GM06990 (cell line): ENCODE measurements around the gene PRKG2.

Source experiments
- DNase-seq: peaks from one replicate; pipeline ENCODE4 v3.0.0-alpha.2; 2011; ENCODE audit not compliant: insufficient read length; ENCODE audit errors: extremely low read depth
- H3K27me3 ChIP-seq: replicated peaks from 2 replicates; pipeline ENCODE4 v1.6.0; 2011; ENCODE audit warnings: low read length; ENCODE audit not compliant: control insufficient read depth, insufficient read depth
- H3K36me3 ChIP-seq: 2 replicates; pipeline ENCODE4 v1.5.1; 2011; ENCODE audit warnings: low read length; ENCODE audit not compliant: control insufficient read depth, insufficient read depth
- H3K4me3 ChIP-seq: replicated peaks from 2 replicates; pipeline ENCODE4 v1.5.1; 2011; ENCODE audit warnings: low read depth, mild to moderate bottlenecking, control low read depth, low read length
- CTCF ChIP-seq: IDR thresholded peaks from 2 replicates; pipeline ENCODE4 v1.5.1; 2011; ENCODE audit warnings: low read length, control low read depth, mild to moderate bottlenecking, inconsistent platforms; ENCODE audit not compliant: insufficient read depth, poor library complexity, severe bottlenecking

Gene PRKG2

GRCh38 chr4:81149976-81150375, 65.0 kb downstream of the PRKG2 start:
- no peaks in the 10 kb centered on the region for H3K36me3 ChIP-seq

GRCh38 chr4:81148576-81148975, 66.4 kb downstream of the PRKG2 start:
- Histone ChIP-seq H3K4me3 (no peak overlapping the region), H3K27me3 (no peaks in the 10 kb centered on the region), H3K36me3 (no peaks in the 10 kb centered on the region)
- DNase-seq, result no peak
- no peak for TF ChIP-seq CTCF

More at GRCh38 chr4:81149976-81150375, 65.0 kb downstream of the PRKG2 start:
- DNase-seq, result no peak
- TF ChIP-seq CTCF, result no peak
- Histone ChIP-seq H3K27me3 (no peaks in the 10 kb centered on the region), H3K4me3 (no peak overlapping the region)

DNA sequence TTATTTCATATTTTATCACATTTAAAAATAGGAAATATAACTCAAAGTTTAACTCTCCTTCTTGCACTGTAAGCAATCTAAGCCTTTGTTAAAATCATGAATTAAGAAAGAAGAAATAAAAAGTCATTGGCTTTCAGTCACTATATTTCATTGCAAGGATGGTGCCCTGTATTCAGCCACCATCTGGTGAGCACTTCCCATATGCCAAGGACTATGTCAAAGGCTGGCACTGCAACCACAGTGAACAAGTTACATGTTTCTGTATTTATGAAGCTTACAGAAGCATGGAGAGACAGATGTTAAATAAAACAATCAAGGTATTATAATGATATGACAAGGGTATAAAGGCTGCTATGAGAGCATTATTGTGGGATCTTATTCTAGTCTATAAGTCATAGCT, 68.6 kb downstream of the PRKG2 start:
- no peak for DNase-seq
- Histone ChIP-seq H3K4me3 (no peak overlapping the region), H3K27me3 (no peaks in the 10 kb centered on the region), H3K36me3 (no peaks in the 10 kb centered on the region)
- no peak for TF ChIP-seq CTCF

DNA sequence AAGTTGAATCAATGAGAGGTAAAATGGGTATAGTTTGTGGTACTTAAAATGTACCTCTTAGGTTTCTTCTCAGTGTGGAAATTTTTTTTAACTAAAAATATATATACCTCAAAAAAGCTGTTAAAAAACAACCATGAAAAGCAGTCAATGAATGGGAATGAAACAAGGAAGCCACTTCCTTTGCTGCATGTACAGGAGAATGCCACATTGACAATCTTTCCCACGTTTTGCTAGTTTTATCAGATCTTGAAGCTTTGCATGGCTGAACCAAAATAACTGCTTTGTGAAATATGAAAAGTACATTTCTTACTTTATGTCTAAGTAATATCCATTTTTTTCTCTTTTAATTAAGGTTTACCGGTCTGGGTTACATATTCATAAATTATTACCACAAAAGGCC, 71.8 kb downstream of the PRKG2 start:
- no peaks in the 10 kb centered on the region for H3K27me3 ChIP-seq
- TF ChIP-seq CTCF, result no peak
- DNase-seq, result no peak
- no peak overlapping the region for H3K4me3 ChIP-seq
- no peaks in the 10 kb centered on the region for H3K36me3 ChIP-seq

GRCh38 chr4:81142744-81143143, 72.3 kb downstream of the PRKG2 start:
- Histone ChIP-seq H3K36me3 (no peaks in the 10 kb centered on the region), H3K27me3 (no peaks in the 10 kb centered on the region), H3K4me3 (no peak overlapping the region)
- DNase-seq, result no peak
- no peak for TF ChIP-seq CTCF

DNA sequence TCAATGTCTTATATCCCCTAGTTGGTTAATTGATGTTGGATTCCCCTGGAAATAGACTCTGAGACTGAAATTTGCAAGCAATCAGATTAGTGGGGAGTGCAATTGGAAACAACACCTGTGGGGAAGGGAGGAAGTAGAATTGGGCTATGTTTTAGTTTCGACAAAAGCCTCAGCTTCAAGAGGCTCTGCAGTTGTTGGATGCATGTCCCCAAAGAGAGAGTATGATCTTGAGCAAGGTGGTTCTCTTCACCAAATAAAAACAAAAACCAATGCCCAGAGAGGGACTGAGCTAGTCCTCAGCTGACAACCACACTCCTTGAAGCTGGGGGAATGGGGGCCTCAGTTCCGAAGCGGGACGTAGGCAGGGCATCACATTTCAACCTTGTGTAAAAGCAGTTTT, 77.1 kb downstream of the PRKG2 start:
- H3K4me3 ChIP-seq, result no peak overlapping the region
- no peak for TF ChIP-seq CTCF
- no peaks in the 10 kb centered on the region for H3K27me3 ChIP-seq
- DNase-seq, result no peak
- H3K36me3 ChIP-seq, result no peaks in the 10 kb centered on the region
